ENCODE data around the gene B4GALT3.

- TF ChIP-seq GATA3 (IDR thresholded peaks at IDR 0.05; ENCODE audit: low read depth, low read length) (no peak), GATA2 (IDR thresholded peaks at IDR 0.05; ENCODE audit: low read depth, low read length) (no peak)
These were observed 31.5 kb downstream of the B4GALT3 start for GRCh38 chr1:161145832-161146231.

All from SH-SY5Y (cell line).